HepG2 (cell line): Measurements from ENCODE around the gene MGAT5. TPM values are rescaled to one million over a fixed set of nuclear protein-coding genes. Genes with fewer than 3 reads are reported as not detected.

Source experiments
- ATAC-seq: fragments of 200-7000 bp; cut with Tn5 transposase; 3 replicates; pipeline ENCODE4 v1.9.1; 2020; ENCODE audit warnings: mild to moderate bottlenecking, moderate library complexity
- BruUV-seq: library from RNA; stranded (reverse); fragments of 400-500 nt; replicated peaks from 2 replicates; lab custom pipeline; 2021; lab: Mats Ljungman, UMichigan
- CTCF ChIA-PET: fragments of 300-600 bp; formaldehyde crosslinking; extraction: SDS; loops from one replicate; lab custom pipeline; 2021; ENCODE audit warnings: low total read pairs, inconsistent platforms, low intra/inter-chr PET ratio; lab: Yijun Ruan, JAX
- POLR2A ChIA-PET: fragments of 350-600 bp; sonication (Branson Sonifier 250); formaldehyde crosslinking; loops from one replicate; lab custom pipeline; 2020; ENCODE audit warnings: antibody characterized with exemption, inconsistent platforms; lab: Yijun Ruan, JAX
- DNase-seq: peaks from one replicate; pipeline ENCODE4 v3.0.0-alpha.2; 2015; ENCODE audit warnings: low spot score
- FAIRE-seq: peaks from 3 replicates; lab custom pipeline; 2011; peaks lifted over from hg19 to GRCh38; lab: Jason Lieb, UNC
- H2AFZ ChIP-seq: one replicate; pipeline ENCODE4 v1.6.1; 2011; ENCODE audit warnings: low read length, inconsistent platforms
- H3K27ac ChIP-seq: fragments of 300-600 bp; 3 replicates; pipeline ENCODE4 v1.8.0; 2011; ENCODE audit warnings: mixed run types, mild to moderate bottlenecking, mixed read lengths, low read length, inconsistent platforms; ENCODE audit not compliant: insufficient read depth; ENCODE audit errors: extremely low read length
- H3K27me3 ChIP-seq, 2 experiments: fragments of 200-600 bp in 1 of 2; 2 replicates in 1 of 2; 3 replicates in 1 of 2; pipeline versions ENCODE4 v1.6.0 to v1.8.0; 2011; ENCODE audit warnings: low read length in 2 of 2, mild to moderate bottlenecking in 2 of 2, moderate library complexity in 2 of 2, inconsistent platforms in 1 of 2; ENCODE audit not compliant: insufficient read depth in 2 of 2, control insufficient read depth in 1 of 2
- H3K36me3 ChIP-seq, 2 experiments: fragments of 200-600 bp in 1 of 2; replicated peaks in 1 of 2; 2 replicates in 1 of 2; 3 replicates in 1 of 2; pipeline versions ENCODE4 v1.5.1 to v1.8.0; 2011; ENCODE audit warnings: low read length in 2 of 2, inconsistent platforms in 1 of 2; ENCODE audit not compliant: insufficient read depth in 2 of 2, control insufficient read depth in 1 of 2
- H3K4me1 ChIP-seq: 2 replicates; pipeline ENCODE4 v1.5.1; 2012; ENCODE audit warnings: low read length, inconsistent platforms; ENCODE audit not compliant: insufficient read depth
- H3K4me2 ChIP-seq: 2 replicates; pipeline ENCODE4 v1.6.0; 2011; ENCODE audit warnings: low read depth, low read length, inconsistent platforms
- H3K4me3 ChIP-seq, 3 experiments: fragments of 200-600 bp in 1 of 3; sonication (generic), shearing (Covaris generic) in 1 of 3; replicated peaks in 1 of 3; 2 replicates each; pipeline ENCODE4 v1.5.1; 2011 to 2016; ENCODE audit warnings: low read length in 3 of 3, inconsistent platforms in 2 of 3, low read depth in 2 of 3, mild to moderate bottlenecking in 2 of 3, control low read depth in 1 of 3, mixed read lengths in 1 of 3; ENCODE audit not compliant: insufficient read depth in 1 of 3
- H3K79me2 ChIP-seq: one replicate; pipeline ENCODE4 v1.6.1; 2011; ENCODE audit warnings: low read length, inconsistent platforms; ENCODE audit not compliant: insufficient read depth
- H3K9ac ChIP-seq: 2 replicates; pipeline ENCODE4 v1.6.0; 2011; ENCODE audit warnings: mild to moderate bottlenecking, low read depth, low read length, inconsistent platforms; ENCODE audit not compliant: insufficient read depth
- H3K9me3 ChIP-seq: 2 replicates; pipeline ENCODE4 v1.5.1; 2012; ENCODE audit warnings: mild to moderate bottlenecking, low read length
- H4K20me1 ChIP-seq: 2 replicates; pipeline ENCODE4 v1.6.0; 2011; ENCODE audit warnings: inconsistent platforms, mild to moderate bottlenecking, low read length, moderate library complexity; ENCODE audit not compliant: insufficient read depth
- ATF2 ChIP-seq: sonication (generic); formaldehyde crosslinking; IDR thresholded peaks from 2 replicates; pipeline ENCODE4 v1.4.0; 2020; ENCODE audit warnings: missing genetic modification reagents
- CREB1 ChIP-seq, 2 experiments: fragments of 450-650 bp in 1 of 2; IDR thresholded peaks; 2 replicates each; pipeline ENCODE4 v1.6.1; 2016 to 2017; ENCODE audit warnings: control low read depth in 1 of 2, mild to moderate bottlenecking in 1 of 2, missing compliant biosample characterization in 1 of 2, missing genetic modification characterization in 1 of 2
- EP300 ChIP-seq, 3 experiments: sonication (generic) in 1 of 3; formaldehyde crosslinking in 1 of 3; IDR thresholded peaks; 2 replicates each; pipeline versions ENCODE4 v1.5.1 to v1.6.1; 2011 to 2020; ENCODE audit warnings: low read depth in 2 of 3, low read length in 2 of 3, borderline replicate concordance in 1 of 3, improper control_type of control experiment in 1 of 3, mild to moderate bottlenecking in 1 of 3, missing genetic modification reagents in 1 of 3, moderate library complexity in 1 of 3
- HES4 ChIP-seq: sonication (generic); formaldehyde crosslinking; IDR thresholded peaks from 2 replicates; pipeline ENCODE4 v1.9.0; 2021; ENCODE audit warnings: mild to moderate bottlenecking, missing genetic modification reagents, borderline replicate concordance
- IKZF4 ChIP-seq: sonication (generic); formaldehyde crosslinking; IDR thresholded peaks from 2 replicates; pipeline ENCODE4 v1.5.1; 2020; ENCODE audit warnings: borderline replicate concordance, mild to moderate bottlenecking, low read depth, missing genetic modification reagents; ENCODE audit errors: not compliant biosample characterization
- ISL2 ChIP-seq: sonication (generic); formaldehyde crosslinking; IDR thresholded peaks from 2 replicates; pipeline ENCODE4 v1.5.0; 2020; ENCODE audit warnings: missing genetic modification reagents
- ISX ChIP-seq: sonication (generic); formaldehyde crosslinking; conservative IDR thresholded peaks from 2 replicates; pipeline ENCODE4 v1.5.0; 2020; ENCODE audit warnings: missing genetic modification reagents
- KMT2A ChIP-seq: sonication (generic); formaldehyde crosslinking; IDR thresholded peaks from 2 replicates; pipeline ENCODE4 v1.4.0; 2020; ENCODE audit warnings: missing genetic modification reagents
- RCOR2 ChIP-seq: IDR thresholded peaks from 2 replicates; pipeline ENCODE4 v1.6.1; 2016; ENCODE audit warnings: missing biosample characterization, missing genetic modification reagents
- SNRNP70 ChIP-seq: fragments of 200-400 bp; formaldehyde crosslinking; IDR thresholded peaks from 2 replicates; pipeline ENCODE4 v1.6.1; 2017; ENCODE audit warnings: mild to moderate bottlenecking, low read depth, low read length, moderate library complexity
- SOX6 ChIP-seq, 2 experiments: fragments of 450-650 bp in 1 of 2; sonication (generic) in 1 of 2; formaldehyde crosslinking in 1 of 2; IDR thresholded peaks; 2 replicates each; pipeline versions ENCODE4 v1.4.0 to v1.6.1; 2017 to 2020; ENCODE audit warnings: antibody characterized with exemption in 1 of 2, mild to moderate bottlenecking in 1 of 2, missing genetic modification reagents in 1 of 2
- STAG1 ChIP-seq: sonication (generic); formaldehyde crosslinking; IDR thresholded peaks from 2 replicates; pipeline ENCODE4 v1.4.0; 2020; ENCODE audit warnings: missing genetic modification reagents
- SUZ12 ChIP-seq: fragments of 150-350 bp; IDR thresholded peaks from 2 replicates; pipeline ENCODE4 v1.6.1; 2014; ENCODE audit warnings: low read depth, low read length
- ZNF235 ChIP-seq: sonication (generic); formaldehyde crosslinking; IDR thresholded peaks from 2 replicates; pipeline ENCODE4 v1.8.1; 2023; ENCODE audit warnings: mild to moderate bottlenecking, missing genetic modification reagents, borderline replicate concordance
- ZNF609 ChIP-seq: sonication (generic); formaldehyde crosslinking; IDR thresholded peaks from 2 replicates; pipeline ENCODE4 v1.4.0; 2020; ENCODE audit warnings: mild to moderate bottlenecking, missing genetic modification reagents, borderline replicate concordance
- ZNF792 ChIP-seq: IDR thresholded peaks from 2 replicates; pipeline ENCODE4 v1.6.1; 2016
- WGBS: methylation state at CpG from one replicate; pipeline ENCODE4 v1.1.6; 2017; ENCODE audit warnings: low lambda C conversion rate; 5-methylcytosine and 5-hydroxymethylcytosine counted together
- in situ Hi-C: cut with HindIII; loops from 2 replicates; pipeline ENCODE4 v1.10.0; 2017; ENCODE audit warnings: low pct_unique_long_range_greater_than_20kb; ENCODE audit not compliant: extremely low pct_ligation_motif_present
- intact Hi-C: fragments of 100-400 bp; cut with micrococcal nuclease; formaldehyde crosslinking; loops from one replicate; pipeline ENCODE4 v1.10.0; 2022; ENCODE audit not compliant: unreplicated experiment
- polyA plus RNA-seq, 8 experiments: library from polyadenylated mRNA; depleted of rRNA in 3 of 8; stranded (reverse) in 7 of 8; unstranded in 1 of 8; fragments of >200 nt; fragmentation: Illumina TruSeq in 4 of 8; extraction: Trizol in 4 of 8; gene quantifications; 2 replicates each; pipeline versions ENCODE4 v1.2.1 to v1.2.3, GENCODE V29; 2011 to 2016; ENCODE audit warnings: low read depth in 4 of 8, missing spikeins in 1 of 8, mixed read lengths in 1 of 8; ENCODE audit not compliant: insufficient read depth in 1 of 8
- total RNA-seq, 5 experiments: library from RNA; depleted of rRNA; stranded (reverse); fragments of >200 nt; fragmentation: Illumina TruSeq; extraction: Trizol; gene quantifications; 2 replicates each; pipeline ENCODE4 v1.2.3, GENCODE V29; 2016; ENCODE audit warnings: low read depth in 1 of 5
- TF ChIP-seq, protein P1 (sequence below), 2 experiments: fragments of 450-650 bp in 1 of 2; sonication (generic) in 1 of 2; formaldehyde crosslinking; IDR thresholded peaks; 2 replicates each; pipeline versions ENCODE4 v1.5.0 to v1.8.0; 2020 to 2022; ENCODE audit warnings: mild to moderate bottlenecking in 1 of 2, missing genetic modification reagents in 1 of 2

The MGAT5 gene
- total and polyA plus RNA-seq, 2 of the 13 experiments (the other 11 are each of a cell fraction or from before 2014, with no cell fraction given): 33.1 to 60.2 TPM

DNA sequence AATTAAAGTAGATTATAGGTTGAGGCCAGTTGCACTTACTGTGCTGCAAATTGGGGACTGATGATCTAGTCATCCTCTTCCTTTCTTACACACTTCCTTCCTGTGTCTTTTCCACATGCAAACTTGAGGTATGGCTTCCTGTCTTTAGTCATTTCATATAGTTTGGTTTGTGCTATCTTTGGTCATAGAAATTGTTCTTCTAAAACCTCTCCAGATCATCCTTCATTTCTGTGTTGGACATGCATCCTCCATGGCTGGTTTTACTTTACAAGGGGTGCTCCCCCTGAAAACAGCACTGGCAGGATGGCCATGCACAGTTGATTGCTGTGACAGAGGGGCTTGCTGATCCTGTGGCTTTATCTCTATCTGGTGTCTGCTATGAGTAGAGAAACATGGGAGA, 36.5 kb downstream of the MGAT5 start (continued):
- TF ChIP-seq ZNF609 (CRISPR knock-in tag) (no peak), CREB1 (IDR thresholded peaks at IDR 0.05) (no peak), CREB1 (CRISPR knock-in tag; IDR thresholded peaks at IDR 0.05) (no peak), ZNF235 (CRISPR knock-in tag) (no peak), IKZF4 (no peak), KMT2A (CRISPR knock-in tag) (no peak), STAG1 (CRISPR knock-in tag) (no peak)

DNA sequence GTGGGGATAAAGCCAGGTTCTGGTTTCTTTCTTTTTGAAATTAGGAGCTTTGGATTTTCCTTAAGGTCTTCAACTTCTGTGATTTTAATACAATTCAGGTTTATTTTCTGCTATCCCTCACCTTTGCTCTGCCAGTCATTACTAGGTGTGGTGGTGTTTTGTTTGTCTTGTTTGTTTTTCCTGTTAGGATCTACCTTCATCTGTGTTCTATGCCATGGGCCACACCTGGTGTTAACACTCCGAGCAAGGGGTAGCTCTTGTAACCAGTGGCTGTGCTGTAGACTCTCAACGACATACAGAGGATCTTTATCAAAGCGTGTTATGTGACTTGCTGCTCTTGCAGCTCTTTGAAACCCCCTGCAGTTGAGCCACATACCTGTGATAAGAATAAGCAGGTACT, 38.6 kb downstream of the MGAT5 start:
- intact Hi-C loops (no loop called here), in situ Hi-C loops (no loop called here)
- Histone ChIP-seq H4K20me1 (no peaks in the 10 kb centered on the region), H3K27ac (no peak overlapping the region), H3K27me3 (no peaks in the 10 kb centered on the region), H2AFZ (no peak overlapping the region), H3K36me3 (peaks cover 0 to 1% of the 10 kb centered on the region in 2 experiments; a peak in 2 of 5 replicates), H3K4me3 (no peak overlapping the region), H3K79me2 (no peaks in the 10 kb centered on the region), H3K4me2 (no peak overlapping the region), H3K9me3 (no peaks in the 10 kb centered on the region), H3K9ac (no peak overlapping the region), H3K4me1 (no peaks in the 10 kb centered on the region)
- ChIA-PET POLR2A (no interaction called here), CTCF (no interaction called here)
- ATAC-seq (no peak), DNase-seq (no peak), FAIRE-seq (no peak)
- no TSS peak for BruUV-seq
- WGBS: 96% methylated on average over 3 of the region's 3 CpGs
- no peak for TF ChIP-seq SUZ12
- no peak for TF ChIP-seq EP300 (IDR thresholded peaks at IDR 0.05; ENCODE audit: low read depth in 2 of 2, low read length in 2 of 2)
- TF ChIP-seq EP300 (CRISPR knock-in tag; IDR thresholded peaks at IDR 0.05; ENCODE audit: borderline replicate concordance): no peak
- no peak for TF ChIP-seq SNRNP70
- no peak for TF ChIP-seq CREB1 (IDR thresholded peaks at IDR 0.05)
- TF ChIP-seq CREB1 (CRISPR knock-in tag; IDR thresholded peaks at IDR 0.05): no peak
- no peak for TF ChIP-seq SOX6 (IDR thresholded peaks at IDR 0.05)
- TF ChIP-seq SOX6 (CRISPR knock-in tag; IDR thresholded peaks at IDR 0.05): no peak
- no peak for TF ChIP-seq ISX (CRISPR knock-in tag)
- no peak for TF ChIP-seq HES4
- no peak for TF ChIP-seq ZNF792
- TF ChIP-seq, protein P1, sequence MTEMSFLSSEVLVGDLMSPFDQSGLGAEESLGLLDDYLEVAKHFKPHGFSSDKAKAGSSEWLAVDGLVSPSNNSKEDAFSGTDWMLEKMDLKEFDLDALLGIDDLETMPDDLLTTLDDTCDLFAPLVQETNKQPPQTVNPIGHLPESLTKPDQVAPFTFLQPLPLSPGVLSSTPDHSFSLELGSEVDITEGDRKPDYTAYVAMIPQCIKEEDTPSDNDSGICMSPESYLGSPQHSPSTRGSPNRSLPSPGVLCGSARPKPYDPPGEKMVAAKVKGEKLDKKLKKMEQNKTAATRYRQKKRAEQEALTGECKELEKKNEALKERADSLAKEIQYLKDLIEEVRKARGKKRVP (CRISPR knock-in tag; IDR thresholded peaks at IDR 0.05): no peak
- no peak for TF ChIP-seq RCOR2 (CRISPR knock-in tag)
- no peak for TF ChIP-seq ATF2 (CRISPR knock-in tag)
- TF ChIP-seq ISL2 (CRISPR knock-in tag): no peak
